ENCODE results near the gene IGFBP1.

IGFBP1 gene

DNA sequence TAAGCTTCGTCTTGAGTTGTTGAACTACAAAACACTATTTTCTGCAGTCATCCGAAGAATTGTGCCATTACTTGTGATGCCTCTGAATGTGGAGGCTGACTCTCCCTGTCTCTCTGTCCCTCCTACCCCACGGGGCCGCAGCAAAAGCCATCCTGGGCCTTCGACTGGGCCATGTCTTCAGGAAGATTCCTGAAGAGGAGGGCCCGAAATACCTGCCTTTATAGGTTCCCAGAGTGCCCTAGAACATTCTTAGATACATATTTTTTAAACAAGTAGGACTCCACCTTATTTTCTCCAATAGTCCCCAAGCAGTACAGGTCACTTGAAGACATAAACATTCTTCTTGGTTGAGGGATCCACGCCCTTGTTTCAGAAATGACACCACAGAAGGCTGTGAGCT is 24.7 kb downstream of the IGFBP1 start:
- TF ChIP-seq, protein P1, sequence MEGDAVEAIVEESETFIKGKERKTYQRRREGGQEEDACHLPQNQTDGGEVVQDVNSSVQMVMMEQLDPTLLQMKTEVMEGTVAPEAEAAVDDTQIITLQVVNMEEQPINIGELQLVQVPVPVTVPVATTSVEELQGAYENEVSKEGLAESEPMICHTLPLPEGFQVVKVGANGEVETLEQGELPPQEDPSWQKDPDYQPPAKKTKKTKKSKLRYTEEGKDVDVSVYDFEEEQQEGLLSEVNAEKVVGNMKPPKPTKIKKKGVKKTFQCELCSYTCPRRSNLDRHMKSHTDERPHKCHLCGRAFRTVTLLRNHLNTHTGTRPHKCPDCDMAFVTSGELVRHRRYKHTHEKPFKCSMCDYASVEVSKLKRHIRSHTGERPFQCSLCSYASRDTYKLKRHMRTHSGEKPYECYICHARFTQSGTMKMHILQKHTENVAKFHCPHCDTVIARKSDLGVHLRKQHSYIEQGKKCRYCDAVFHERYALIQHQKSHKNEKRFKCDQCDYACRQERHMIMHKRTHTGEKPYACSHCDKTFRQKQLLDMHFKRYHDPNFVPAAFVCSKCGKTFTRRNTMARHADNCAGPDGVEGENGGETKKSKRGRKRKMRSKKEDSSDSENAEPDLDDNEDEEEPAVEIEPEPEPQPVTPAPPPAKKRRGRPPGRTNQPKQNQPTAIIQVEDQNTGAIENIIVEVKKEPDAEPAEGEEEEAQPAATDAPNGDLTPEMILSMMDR (IDR thresholded peaks at IDR 0.05) = no peak
- H3K36me3 ChIP-seq (ENCODE audit: control insufficient read depth, insufficient read depth, low read length) = no peaks in the 10 kb centered on the region
- no peak overlapping the region for H3K4me2 ChIP-seq (ENCODE audit: low read length)
- H3K79me2 ChIP-seq = no peaks in the 10 kb centered on the region
- no peak overlapping the region for H3K27ac ChIP-seq
- no peak overlapping the region for H3K9ac ChIP-seq
- no peaks in the 10 kb centered on the region for H3K27me3 ChIP-seq (ENCODE audit: control insufficient read depth, insufficient read depth, low read length)
- no peak overlapping the region for H2AFZ ChIP-seq
- no peak overlapping the region for H3K4me3 ChIP-seq (ENCODE audit: low read depth, low read length)
- H3K4me1 ChIP-seq = peaks cover 2% of the 10 kb centered on the region
- H3K9me3 ChIP-seq (ENCODE audit: control insufficient read depth, low read length) = no peaks in the 10 kb centered on the region

DNA sequence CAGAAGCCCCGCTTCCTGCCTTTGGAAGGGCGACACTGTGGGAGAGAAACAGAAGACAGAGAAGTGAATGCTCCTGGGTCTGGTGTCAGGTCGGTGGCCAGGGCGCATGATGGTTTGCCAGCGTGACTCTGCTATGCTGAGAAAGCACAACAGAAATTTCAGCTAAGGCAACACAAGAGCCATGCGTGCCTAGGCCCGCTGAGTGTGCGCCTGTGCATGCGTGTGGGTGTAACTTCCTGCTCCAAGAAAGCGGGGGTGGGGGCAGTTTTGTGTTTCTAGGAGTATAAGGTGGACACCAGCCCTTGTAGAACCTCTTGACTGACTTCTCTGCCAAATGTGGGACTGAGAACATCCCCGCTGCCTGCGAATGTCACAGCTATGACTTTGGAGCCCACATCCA is 26.6 kb downstream of the IGFBP1 start:
- Histone ChIP-seq H3K9ac (no peak overlapping the region), H3K4me3 (ENCODE audit: low read depth, low read length) (no peak overlapping the region)

DNA sequence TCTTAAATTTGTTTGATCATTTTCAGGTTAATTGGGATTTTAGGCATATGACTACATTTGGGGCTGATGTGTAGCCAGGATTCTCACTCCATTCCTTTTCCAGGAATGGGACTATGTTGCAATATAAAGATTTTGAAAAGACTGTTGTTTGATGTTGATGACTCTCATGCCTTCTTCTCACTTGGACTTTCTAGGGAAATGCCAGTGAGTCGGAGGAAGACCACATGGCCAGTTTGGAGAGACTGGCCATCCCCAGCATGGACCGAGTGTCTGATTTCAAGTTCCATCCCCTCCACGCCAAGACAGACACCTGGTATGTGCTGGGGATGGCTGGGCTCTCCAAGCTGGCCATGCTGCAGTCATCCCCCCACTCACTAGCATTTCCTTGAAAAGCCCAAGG is 27.3 kb downstream of the IGFBP1 start:
- H3K36me3 ChIP-seq (ENCODE audit: control insufficient read depth, insufficient read depth, low read length) = no peaks in the 10 kb centered on the region

More for the DNA sequence above, 26.6 kb downstream of the IGFBP1 start:
- no peak overlapping the region for H3K4me2 ChIP-seq (ENCODE audit: low read length)
- no peaks in the 10 kb centered on the region for H3K79me2 ChIP-seq
- no peaks in the 10 kb centered on the region for H3K9me3 ChIP-seq (ENCODE audit: control insufficient read depth, low read length)
- H2AFZ ChIP-seq = no peak overlapping the region
- TF ChIP-seq, protein P1 (IDR thresholded peaks at IDR 0.05) = no peak
- H3K36me3 ChIP-seq (ENCODE audit: control insufficient read depth, insufficient read depth, low read length) = no peaks in the 10 kb centered on the region
- peaks cover 2% of the 10 kb centered on the region for H3K4me1 ChIP-seq
- no peaks in the 10 kb centered on the region for H3K27me3 ChIP-seq (ENCODE audit: control insufficient read depth, insufficient read depth, low read length)
- H3K27ac ChIP-seq = no peak overlapping the region

DNA sequence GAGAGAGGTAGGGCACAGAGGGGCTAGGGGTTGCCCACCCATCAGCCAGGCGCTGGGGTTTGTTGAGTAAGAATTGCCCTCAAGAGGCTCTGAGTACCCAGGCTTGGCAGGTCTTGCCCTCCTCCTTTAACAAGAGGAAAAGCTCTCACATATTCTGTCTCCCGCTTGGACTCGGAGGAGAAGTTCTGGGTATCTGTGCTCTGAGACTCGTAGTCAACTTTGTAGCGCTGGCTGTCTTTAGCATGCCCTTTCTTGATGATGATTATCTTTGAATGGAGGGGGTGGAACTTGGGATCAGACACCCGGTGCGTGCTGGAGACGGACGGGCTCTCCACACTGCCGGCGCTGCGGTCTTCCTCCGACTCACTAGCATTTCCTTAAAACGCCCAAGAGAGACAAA is 28.8 kb downstream of the IGFBP1 start:
- Histone ChIP-seq H3K36me3 (ENCODE audit: control insufficient read depth, insufficient read depth, low read length) (no peaks in the 10 kb centered on the region), H3K4me2 (ENCODE audit: low read length) (no peak overlapping the region), H3K4me3 (ENCODE audit: low read depth, low read length) (no peak overlapping the region), H3K9ac (no peak overlapping the region), H3K27ac (no peak overlapping the region), H3K4me1 (peaks cover 2% of the 10 kb centered on the region), H3K79me2 (no peaks in the 10 kb centered on the region), H3K9me3 (ENCODE audit: control insufficient read depth, low read length) (no peaks in the 10 kb centered on the region), H3K27me3 (ENCODE audit: control insufficient read depth, insufficient read depth, low read length) (no peaks in the 10 kb centered on the region), H2AFZ (no peak overlapping the region)
- TF ChIP-seq, protein P1 (IDR thresholded peaks at IDR 0.05) = no peak

More for the DNA sequence above, 27.3 kb downstream of the IGFBP1 start:
- TF ChIP-seq, protein P1 (IDR thresholded peaks at IDR 0.05) = no peak
- no peak overlapping the region for H3K4me3 ChIP-seq (ENCODE audit: low read depth, low read length)
- H3K9me3 ChIP-seq (ENCODE audit: control insufficient read depth, low read length) = no peaks in the 10 kb centered on the region
- H3K4me2 ChIP-seq (ENCODE audit: low read length) = no peak overlapping the region
- no peak overlapping the region for H3K27ac ChIP-seq
- no peaks in the 10 kb centered on the region for H3K79me2 ChIP-seq
- H3K27me3 ChIP-seq (ENCODE audit: control insufficient read depth, insufficient read depth, low read length) = no peaks in the 10 kb centered on the region
- no peak overlapping the region for H3K9ac ChIP-seq
- H2AFZ ChIP-seq = no peak overlapping the region
- H3K4me1 ChIP-seq = peaks cover 2% of the 10 kb centered on the region

DNA sequence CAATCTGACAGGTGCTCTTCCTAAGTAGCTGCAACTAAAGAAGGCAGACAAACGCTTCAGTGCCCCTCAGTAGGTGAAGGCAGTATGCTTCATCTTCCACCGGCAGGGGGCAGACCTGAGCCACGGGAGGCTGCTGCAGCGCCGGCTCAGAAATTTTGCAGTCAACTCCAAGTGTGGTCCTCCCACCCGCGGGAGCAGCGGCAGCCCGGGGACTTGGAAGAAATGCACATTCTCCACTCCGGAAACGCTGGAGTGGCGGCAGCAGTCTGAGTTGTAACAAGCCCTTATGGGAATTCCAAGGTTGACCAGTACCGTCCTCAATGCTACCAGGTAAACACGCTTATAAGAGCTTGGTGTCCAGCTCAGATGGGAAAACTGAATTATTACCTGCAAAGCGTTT is 29.4 kb downstream of the IGFBP1 start:
- Histone ChIP-seq H3K79me2 (no peaks in the 10 kb centered on the region), H3K9me3 (ENCODE audit: control insufficient read depth, low read length) (no peaks in the 10 kb centered on the region), H3K36me3 (ENCODE audit: control insufficient read depth, insufficient read depth, low read length) (no peaks in the 10 kb centered on the region), H3K4me2 (ENCODE audit: low read length) (no peak overlapping the region), H3K9ac (no peak overlapping the region), H3K4me3 (ENCODE audit: low read depth, low read length) (no peak overlapping the region), H2AFZ (no peak overlapping the region), H3K27me3 (ENCODE audit: control insufficient read depth, insufficient read depth, low read length) (no peaks in the 10 kb centered on the region), H3K4me1 (peaks cover 2% of the 10 kb centered on the region), H3K27ac (no peak overlapping the region)
- TF ChIP-seq, protein P1 (IDR thresholded peaks at IDR 0.05) = peak; percentile 90
